ENCODE data around the gene TRPV3. TPM values are rescaled to one million over a fixed set of nuclear protein-coding genes. Genes with fewer than 3 reads are reported as not detected.
A peak's percentile ranks its signal among the peaks of the same experiment; 100 is the strongest.
"Not testable (repeated sequence)": the region's sequence is repeated elsewhere in the genome, so short reads cannot be mapped to it uniquely, and the experiment has no call there.

Gene TRPV3
- total RNA-seq: 1 to 10 TPM; 1.2 to 2.1 TPM
- long read RNA-seq, partial matches to known transcripts: 0 of 2 reads
- long read RNA-seq, other reads (novel, unspliced or antisense): 2 of 2 reads

DNA sequence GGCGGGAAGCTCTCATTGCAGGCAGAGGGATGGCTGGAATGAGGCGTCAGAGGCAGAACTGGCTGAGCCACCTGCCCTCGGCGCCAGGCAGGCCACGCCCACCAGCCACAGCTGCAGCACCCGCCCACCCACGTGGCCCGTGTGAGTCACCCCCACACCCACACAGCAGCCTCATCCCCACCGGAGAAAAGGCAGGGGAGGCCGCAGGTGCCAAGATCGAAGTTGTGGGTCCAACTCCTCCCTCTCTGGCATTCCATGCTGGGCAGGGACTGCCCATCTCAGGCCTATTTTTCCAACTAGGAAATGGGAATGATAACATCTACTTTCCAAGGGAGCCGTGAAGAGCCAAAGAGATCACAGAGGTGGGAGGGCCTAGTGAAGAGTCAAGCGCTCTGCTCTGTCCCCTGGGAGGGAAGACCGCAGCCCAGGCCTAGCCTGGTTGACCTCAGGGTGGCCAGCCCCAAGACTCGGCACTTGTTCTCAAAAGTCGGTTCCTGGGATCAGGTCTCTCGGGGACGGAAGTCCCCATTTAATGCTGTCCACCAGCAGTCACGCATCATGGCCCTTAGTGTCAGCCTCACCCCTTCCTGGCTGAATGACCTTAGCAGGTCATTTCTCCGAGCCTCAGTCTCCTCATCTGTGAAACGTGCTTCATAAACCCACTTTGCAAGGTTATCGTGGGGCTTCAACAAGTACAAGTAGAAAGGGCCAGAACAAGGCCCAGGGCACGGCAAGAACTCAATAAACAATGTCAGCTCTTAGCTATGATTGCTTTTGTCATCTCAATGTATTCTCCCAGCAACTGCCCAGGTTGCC, at the start of gene TRPV3:
TRPV3 (minus strand) TSS at position 45 of the 816 bp plus-strand sequence. CDS start 2,962 bp downstream, outside the sequence.
- ATAC-seq (peak in 1 of 2 donors; percentile 82), DNase-seq (no peak)
- intact Hi-C loops (cut with DNase I): no loop called here

DNA sequence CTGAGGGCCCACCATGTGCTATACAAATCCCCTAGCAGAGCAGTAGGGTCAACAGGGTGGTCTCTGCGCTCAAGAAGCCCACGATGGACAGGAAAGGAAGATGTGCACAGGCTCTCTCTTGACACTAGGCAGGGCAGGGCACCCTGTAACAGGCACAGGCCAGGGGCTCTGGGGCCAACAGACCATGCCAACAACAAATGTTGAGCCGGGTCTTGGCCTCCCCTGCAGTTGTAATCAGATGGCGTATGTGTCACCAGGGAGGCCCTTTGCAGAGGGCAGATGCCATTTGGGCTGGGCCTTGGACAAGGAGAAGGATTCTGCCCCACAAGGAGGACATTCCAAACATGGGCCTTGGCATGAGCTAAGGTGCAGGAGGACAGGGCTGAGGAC, 46.3 kb upstream of the TRPV3 start:
- ATAC-seq (no peak), DNase-seq (no peak)
- intact Hi-C loops (cut with DNase I): no loop called here

DNA sequence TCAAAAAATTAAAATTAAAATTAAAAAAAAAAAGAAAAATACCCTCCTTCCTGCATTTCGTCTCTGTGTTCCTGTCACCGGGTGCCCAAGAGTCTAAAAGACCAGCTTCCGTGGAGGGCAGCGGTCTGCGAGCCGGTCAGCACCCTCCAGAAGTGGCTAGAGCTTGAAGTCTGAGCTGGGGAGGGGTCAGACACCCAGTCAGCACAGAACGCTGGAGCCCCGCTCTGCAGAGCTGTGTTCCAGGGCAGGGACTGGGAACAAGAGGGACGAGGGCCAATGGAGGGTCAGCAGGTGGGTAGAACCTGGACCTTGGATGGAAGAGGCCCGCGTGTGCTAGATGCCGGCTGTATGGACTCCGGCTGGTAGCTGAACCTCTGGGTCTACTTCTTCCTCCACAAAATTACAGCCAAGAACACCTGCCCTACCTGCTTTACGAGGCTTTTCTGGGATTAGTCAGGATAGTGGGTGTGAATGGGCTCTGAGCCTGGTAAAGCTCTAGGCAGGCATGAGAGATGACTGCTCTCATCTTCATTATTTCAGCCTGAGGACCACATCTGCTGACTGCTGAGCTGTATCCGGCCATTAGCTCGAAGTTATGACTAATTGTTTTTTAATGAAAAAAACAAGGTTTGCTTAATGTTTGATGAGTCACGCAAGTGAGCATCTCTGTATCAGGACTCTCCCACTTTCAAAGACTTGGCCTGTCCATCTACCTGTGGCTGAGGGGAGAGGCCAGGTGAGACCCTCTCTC, 45.7 kb upstream of the TRPV3 start:
- intact Hi-C loops (cut with DNase I): no loop called here
- DNase-seq (no peak), ATAC-seq (peak in 1 of 2 donors; percentile 47)

DNA sequence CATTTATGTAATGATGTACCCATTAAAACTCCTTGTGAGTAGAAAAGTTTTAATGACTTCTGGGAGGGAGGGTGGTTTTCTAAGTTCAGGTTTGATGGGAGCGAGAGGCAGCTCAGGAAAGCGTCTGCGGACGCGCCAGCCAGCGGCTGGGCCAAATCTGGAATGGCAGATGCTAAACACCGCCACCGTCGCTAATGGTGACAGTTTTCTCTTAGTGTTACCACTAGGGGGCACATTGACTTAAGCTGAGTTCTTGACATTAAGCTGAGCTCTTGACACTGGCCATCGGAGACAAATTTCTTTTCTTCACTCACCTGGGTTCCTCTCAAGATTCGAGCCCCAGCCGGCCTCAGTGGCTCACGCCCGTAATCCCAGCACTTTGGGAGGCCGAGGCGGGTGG, 44.9 kb upstream of the TRPV3 start:
- peak; percentile 15 to 30 for ATAC-seq
- peak; percentile 21 for DNase-seq
- intact Hi-C loops (cut with DNase I): no loop called here

DNA sequence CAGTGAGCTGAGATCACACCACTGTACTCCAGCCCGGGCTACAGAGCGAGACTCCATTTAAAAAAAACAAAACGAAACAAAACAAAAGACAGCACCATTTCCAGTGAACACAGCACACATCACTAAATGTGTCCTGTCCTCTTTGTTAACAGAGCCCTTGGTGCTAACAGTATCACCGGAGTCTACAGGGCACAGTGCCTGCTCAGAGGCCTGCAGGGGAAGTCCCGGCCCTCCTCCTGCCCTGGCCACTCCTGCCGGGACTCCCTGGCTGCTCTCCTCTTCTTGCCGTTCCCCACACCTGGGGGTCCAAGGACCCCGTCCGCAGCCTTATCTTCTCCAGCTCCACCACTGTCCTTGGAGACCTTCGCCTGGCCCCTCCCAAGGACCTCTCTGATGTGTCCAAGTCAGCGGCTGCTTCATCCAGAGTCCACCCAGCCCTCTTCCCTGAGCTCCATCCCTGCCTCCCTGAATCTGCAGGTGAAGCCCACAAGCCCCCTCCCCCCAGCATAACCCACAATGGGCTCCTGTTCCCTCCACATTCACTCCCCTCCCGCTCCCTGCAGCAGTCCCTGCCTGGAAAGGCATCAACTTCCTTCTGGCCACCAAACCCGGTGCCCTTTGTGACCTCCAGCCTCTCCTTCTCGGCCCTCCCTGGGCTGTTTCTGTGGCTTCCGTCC, 43.1 kb upstream of the TRPV3 start:
- DNase-seq (peak; percentile 7), ATAC-seq (no peak)
- intact Hi-C loops (cut with DNase I): no loop called here

DNA sequence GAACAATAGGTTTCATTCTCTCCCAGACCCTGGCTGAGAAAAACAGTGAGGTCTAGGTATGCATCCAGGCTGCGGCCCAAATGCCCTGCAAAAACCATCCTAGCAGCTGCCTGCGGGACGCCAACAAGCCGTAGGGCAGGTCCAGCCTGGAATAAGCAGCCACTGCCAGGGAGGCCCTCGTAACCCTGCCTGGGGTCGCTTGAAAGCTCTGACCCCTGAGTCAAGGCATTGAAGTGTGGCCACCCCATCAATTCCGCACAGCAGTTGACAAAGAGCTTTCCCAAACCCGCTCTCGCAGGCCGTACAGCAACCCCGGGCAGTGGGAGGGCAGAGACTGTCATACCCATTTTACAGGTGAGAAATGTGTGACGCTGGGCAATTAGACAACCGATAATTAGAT, 40.5 kb upstream of the TRPV3 start:
- DNase-seq (peak; percentile 12), ATAC-seq (no peak)
- intact Hi-C loops (cut with DNase I): no loop called here

DNA sequence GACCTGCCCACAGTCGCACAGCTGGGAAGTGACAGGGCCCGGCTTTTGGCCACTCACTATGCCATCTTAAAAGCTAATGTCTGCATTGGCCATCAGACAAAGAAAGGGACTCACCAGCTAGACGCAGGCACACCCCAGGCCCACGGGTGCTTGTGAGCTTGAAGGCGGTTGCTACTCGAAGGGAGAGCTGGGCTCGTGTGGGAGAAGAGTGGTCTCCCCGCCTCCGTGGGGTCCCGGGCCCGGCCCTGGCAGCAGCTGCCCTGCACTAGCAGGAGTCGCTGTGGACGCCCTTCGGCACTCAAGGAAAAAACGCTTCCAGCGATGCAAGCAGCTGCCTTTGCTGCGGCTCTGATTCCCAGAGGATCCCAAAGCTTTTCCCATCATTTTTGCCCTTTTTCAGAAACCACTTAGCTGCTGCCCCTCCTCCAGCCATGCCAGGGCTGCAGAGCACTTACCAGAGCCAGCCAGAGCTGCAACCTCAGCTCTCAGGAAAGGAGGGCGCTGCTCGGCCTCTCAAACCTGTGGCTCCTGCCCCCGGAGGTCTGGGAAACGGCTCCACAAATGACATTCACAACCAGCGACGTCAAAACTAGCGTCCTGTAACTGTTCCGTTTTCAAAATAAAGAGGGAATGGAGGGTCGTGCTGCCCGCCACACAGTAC, 39.3 kb upstream of the TRPV3 start:
- ATAC-seq (no peak), DNase-seq (peak; percentile 15)
- intact Hi-C loops (cut with DNase I): no loop called here

DNA sequence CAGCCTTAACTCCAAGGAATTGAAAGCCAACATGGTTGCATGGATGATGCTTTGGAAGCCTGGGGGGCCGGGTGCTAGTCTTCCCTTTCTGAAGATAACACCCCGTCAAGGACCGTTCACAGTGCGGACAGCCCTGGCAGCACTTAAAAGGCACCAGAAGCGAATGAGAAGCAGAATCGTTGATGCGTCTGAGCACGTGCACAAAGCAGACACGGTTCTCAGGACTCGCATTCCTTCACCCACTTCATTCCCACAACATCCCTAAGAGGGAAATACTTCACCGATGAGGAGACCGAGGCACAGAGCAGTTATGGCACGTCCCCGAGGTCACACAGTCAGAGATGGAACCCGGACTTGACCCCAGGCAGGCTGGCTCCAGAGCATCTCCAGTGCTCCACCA, 37.4 kb upstream of the TRPV3 start:
- intact Hi-C loops (cut with DNase I): no loop called here
- DNase-seq (no peak), ATAC-seq (no peak)

DNA sequence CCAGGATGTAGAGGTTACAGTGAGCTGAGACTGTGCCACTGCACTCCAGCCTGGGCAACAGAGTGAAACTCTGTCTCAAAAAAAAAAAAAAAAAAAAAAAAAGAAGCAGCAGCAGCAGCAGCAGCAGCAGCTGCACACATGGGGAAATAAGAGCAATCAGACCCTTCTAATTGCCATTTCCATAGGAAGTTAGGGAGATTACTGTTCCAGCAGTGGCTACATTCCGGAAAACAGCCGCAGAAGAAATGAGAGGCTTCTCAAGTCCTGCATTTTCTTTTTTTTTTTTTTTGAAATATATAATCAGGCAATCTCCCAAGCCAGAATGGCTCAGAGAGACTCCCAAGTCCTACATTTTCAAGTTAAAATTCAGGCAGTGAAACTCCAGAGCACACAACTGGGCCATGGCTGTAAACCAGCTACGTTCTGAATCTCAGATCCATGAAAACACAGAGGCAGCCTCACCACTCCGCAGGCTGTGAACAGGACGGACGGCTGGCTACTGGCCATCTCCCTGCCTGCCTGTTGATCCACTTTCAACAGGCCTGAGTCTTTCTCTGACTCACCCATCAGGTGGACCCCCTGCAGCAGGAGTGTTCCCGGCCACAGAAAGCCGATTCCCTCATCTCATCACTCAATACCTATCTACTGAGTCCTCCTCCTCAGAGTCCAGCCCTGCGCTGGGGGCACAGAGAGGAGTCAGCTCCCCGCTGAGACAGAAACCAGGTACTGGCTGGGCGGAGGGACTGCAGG, 36.6 kb upstream of the TRPV3 start:
- DNase-seq (peak; percentile 53), ATAC-seq (peak; percentile 60 to 77)
- intact Hi-C loops (cut with DNase I): no loop called here

DNA sequence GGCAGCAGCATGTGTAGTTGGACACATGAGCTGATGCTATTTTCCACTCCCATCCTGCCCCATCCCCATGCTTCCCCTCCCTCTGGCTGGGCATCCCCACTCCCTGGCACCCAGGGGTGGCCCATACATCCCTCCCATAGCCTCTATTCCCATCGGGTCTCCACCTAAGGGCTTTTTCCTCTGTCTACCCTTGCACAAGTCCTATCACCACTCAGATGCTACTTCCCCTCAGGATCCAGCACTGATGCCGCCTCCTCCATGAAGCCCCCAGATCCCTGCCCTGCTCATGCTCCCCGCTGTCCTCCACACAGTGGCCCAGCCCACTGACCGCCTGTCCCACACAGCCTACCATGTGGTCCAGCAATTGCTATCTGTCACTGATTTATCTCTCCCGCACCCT, 35.8 kb upstream of the TRPV3 start:
- peak; percentile 10 for DNase-seq
- intact Hi-C loops (cut with DNase I): no loop called here

DNA sequence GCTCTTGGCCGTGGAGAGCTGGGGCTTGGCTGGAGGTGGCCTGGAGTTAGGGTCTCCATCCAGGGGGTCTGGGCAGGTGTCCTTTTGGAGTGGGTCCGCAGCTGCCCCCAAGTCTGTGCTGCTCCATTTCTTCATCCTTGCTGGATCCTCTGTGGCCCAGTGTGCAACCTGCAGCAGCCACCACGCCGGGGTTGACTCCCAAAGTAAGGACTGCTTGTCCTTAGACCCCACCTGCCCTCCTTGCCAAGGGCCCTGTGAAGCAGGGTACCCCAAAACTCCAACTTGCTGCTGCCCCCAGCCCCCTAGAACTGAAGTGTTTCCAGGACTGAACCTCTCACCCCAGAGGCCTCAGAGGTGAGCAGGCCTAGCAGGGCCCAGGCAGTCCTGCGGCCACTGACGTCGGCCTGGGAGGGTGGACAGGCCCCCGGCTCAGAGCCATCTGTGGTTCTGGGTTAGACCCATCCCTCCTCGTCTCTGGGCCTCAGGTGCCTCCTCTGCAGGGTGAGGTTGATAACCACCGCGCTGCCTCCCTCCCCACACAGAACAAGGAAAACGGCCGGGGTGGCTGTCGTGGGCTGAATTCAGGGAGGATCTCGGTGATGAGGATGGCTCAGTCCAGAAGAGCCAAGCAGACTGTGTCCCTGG, 34.7 kb upstream of the TRPV3 start:
- DNase-seq (no peak), ATAC-seq (no peak)
- intact Hi-C loops (cut with DNase I): no loop called here

More for the DNA sequence above, 35.8 kb upstream of the TRPV3 start:
- ATAC-seq: no peak

DNA sequence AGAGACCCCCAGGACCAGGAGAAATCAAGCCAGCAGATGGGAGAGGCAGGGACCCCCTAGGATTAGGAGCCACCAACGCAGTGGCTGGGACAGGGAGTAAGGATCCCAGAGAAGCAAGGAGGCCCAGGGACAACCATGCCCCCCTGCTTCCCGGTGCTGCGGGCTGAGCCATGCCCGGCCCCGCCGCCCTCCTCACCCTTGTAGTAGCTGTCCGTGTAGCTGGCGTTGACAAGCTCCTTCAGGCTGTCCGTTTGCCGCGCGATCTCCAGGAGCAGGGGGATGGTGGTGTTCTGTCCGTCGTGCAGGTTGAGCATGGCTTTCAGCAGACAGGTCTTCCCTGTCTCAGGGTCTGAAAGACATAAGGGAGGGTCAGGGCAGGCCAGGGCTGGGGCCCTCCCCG, 33.2 kb upstream of the TRPV3 start:
- DNase-seq: peak; percentile 14
- intact Hi-C loops (cut with DNase I): no loop called here
- no peak for ATAC-seq

DNA sequence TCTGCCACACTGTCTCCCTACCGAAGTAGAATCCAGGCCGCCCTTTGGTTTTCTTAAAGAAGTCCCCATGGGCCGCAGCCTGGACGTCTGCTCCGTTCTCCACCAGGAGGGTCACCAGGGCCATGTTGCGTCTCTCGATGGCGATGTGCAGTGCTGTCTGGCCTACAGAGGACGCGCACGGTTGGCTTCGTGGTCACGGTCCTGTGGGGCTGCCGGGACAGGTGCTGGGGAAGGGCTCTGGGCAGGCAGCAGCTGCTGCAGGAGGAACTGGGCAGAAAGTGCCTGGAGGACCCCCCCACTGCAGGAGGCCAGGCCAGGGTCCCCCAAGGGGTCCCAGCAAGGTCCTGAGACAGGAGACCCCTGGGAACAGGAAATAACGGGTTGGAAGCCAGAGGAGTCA, 32.6 kb upstream of the TRPV3 start:
- intact Hi-C loops (cut with DNase I): no loop called here
- DNase-seq (no peak), ATAC-seq (no peak)

DNA sequence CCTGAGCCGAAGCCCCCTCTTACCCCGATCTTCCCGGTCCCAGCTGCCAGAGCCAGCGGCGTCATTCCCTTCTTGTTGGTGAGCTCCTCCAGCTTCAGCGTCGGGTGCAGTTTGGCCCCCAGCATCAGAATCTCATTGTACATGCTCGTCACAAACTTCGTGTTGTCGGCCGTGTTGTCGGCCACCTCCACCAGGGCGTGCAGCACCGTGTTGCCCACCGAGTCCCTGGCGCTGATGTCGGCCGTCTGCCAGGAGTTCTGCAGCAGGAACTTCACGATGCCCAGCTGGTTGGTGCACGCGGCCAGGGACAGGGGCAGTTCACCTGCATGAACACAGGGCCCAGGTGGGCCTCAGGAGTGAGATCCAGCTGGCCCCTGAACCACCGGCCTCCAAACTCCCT, 32.2 kb upstream of the TRPV3 start:
- ATAC-seq: no peak
- intact Hi-C loops (cut with DNase I): no loop called here
- no peak for DNase-seq

DNA sequence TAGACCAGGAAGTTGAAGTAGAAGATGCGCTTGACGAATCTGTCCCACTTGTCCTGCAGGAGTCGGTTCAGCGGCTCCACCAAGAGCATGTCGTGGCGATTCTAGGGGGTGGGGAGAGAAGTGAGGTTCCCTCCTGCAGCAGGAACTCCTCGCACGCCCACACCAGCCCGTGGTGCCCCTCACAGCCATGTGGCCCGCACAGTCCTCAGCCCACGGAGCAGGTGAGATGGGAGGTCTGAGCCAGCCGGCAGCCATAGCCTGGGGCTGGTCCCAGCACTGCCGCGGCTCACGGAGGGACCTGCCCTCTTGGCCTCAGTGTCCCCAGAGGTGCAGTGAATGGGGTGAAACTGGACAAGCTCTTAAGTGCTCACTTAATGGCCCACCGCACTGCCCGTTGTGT, 28.2 kb upstream of the TRPV3 start:
- DNase-seq (no peak), ATAC-seq (no peak)
- intact Hi-C loops (cut with DNase I): no loop called here

DNA sequence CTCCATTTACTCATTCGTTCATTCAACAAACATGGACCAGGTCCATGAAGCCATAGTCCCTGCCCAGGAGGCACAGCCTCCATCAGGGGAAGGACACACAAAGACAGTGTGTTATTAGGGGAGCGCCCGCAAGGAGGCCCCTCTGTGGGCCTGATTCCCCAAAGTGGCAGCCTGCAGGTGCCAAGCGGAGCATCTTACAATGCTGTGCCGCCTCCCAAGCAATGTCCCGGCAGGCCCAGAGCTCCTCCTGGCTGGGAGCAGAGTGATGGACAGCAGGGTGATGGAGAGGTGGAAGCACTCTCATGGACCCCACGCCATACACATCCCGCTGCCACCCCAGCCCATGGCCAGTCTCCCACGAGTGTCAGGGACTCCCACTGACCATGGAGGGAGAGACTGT, 25.8 kb upstream of the TRPV3 start:
- DNase-seq (no peak), ATAC-seq (no peak)
- intact Hi-C loops (cut with DNase I): no loop called here

DNA sequence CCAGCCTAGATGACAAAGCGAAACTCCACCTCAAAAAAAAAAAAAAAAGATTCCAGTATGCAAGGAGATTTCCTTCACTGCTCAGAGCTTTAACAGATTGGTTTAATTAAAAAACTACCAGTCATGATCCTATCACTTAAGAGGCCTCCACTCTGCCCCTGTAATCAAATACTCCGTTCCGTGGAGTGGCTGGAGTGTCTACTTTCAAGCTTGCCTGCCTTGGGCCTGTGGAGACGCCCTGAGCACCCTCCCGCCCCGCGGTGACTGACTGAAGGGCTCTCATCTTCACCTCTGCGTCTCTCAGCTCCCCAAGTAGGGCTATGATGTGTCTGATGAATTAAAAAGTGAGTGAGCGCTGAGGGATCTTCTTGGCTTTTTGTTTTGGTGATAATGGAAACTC, 25.3 kb upstream of the TRPV3 start:
- intact Hi-C loops (cut with DNase I): no loop called here
- ATAC-seq (no peak), DNase-seq (no peak)

DNA sequence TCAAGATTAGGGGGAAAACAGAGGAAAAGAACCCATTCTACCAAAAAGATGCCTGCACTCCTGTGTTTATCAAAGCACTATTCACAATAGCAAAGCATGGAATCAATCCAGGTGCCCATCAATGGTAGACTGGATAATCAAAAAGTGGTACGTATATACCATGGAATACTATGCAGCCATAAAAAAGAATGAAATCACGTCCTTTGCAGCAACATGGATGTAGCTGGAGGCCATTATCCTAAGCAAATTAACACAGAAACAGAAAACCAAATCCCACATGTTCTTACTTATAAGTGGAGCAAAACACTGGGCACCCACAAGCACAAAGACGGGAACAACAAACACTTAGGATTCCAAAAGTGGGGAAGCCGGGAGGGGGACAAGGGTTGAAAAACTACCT, 21.1 kb upstream of the TRPV3 start:
- intact Hi-C loops (cut with DNase I); DNase-seq; ATAC-seq: not testable (repeated sequence)
